Transverse colon (tissue), 4 donors: ENCODE data around the gene SPEG. TPM values are rescaled to one million over a fixed set of nuclear protein-coding genes. Genes with fewer than 3 reads are reported as not detected.
A peak's percentile ranks its signal among the peaks of the same experiment; 100 is the strongest.

Experiments
- DNase-seq: peaks from one replicate; pipeline ENCODE4 v3.0.0-alpha.2; 2019
- H3K27ac ChIP-seq, 4 donors: fragments of 200-600 bp; sonication (generic); 2 replicates each; pipeline ENCODE4 v1.5.1; 2016 to 2018; ENCODE audit warnings: inconsistent platforms in 4 of 4
- H3K27me3 ChIP-seq: fragments of 200-600 bp; sonication (generic); 2 replicates; pipeline ENCODE4 v1.5.1; 2017; ENCODE audit warnings: inconsistent platforms
- H3K36me3 ChIP-seq, 4 donors: fragments of 200-600 bp; sonication (generic); 2 replicates each; pipeline ENCODE4 v1.5.1; 2017 to 2019; ENCODE audit warnings: inconsistent platforms in 4 of 4
- H3K4me1 ChIP-seq, 4 donors: fragments of 200-600 bp; sonication (generic); 2 replicates each; pipeline ENCODE4 v1.5.1; 2017 to 2020; ENCODE audit warnings: inconsistent platforms in 4 of 4
- H3K4me3 ChIP-seq, 4 donors: fragments of 200-600 bp; sonication (generic); 1 replicate in 1 of 4; 2 replicates in 3 of 4; pipeline versions ENCODE4 v1.5.1 to v1.6.1; 2017 to 2019; ENCODE audit warnings: inconsistent platforms in 4 of 4
- H3K9me3 ChIP-seq, 2 donors: fragments of 200-600 bp; sonication (generic); 2 replicates each; pipeline ENCODE4 v1.5.1; 2017 to 2019; ENCODE audit warnings: inconsistent platforms in 2 of 2
- EP300 ChIP-seq: sonication (generic); formaldehyde crosslinking; IDR thresholded peaks from one replicate; pipeline ENCODE4 v1.6.1; 2017; ENCODE audit warnings: antibody characterized with exemption, low read depth
- POLR2A ChIP-seq: fragments of 450-650 bp; IDR thresholded peaks from one replicate; pipeline ENCODE4 v1.6.1; 2016; ENCODE audit warnings: antibody characterized with exemption, mild to moderate bottlenecking, moderate library complexity
- POLR2AphosphoS5 ChIP-seq, 3 donors: sonication (generic); formaldehyde crosslinking; IDR thresholded peaks; one replicate each; pipeline ENCODE4 v1.6.1; 2016; ENCODE audit warnings: antibody characterized with exemption in 3 of 3
- WGBS, 2 donors: methylation state at CpG; one replicate each; pipeline ENCODE4 v1.1.5; 2018; ENCODE audit warnings: low coverage in 1 of 2; 5-methylcytosine and 5-hydroxymethylcytosine counted together
- in situ Hi-C, 4 donors: fragments of 200-750 bp; cut with MboI; loops; one replicate each; pipeline versions ENCODE4 v1.15.0 to v1.15.1; 2017; ENCODE audit warnings: low sequenced_read_pairs in 3 of 4, low pct_ligation_motif_present in 1 of 4, low pct_unique_long_range_greater_than_20kb in 1 of 4
- intact Hi-C: fragments of 100-400 bp; cut with DNase I; formaldehyde crosslinking; loops from one replicate; pipeline ENCODE4 v1.15.1; 2023; ENCODE audit warnings: low total_unique reads
- total RNA-seq, 4 donors: library from RNA; depleted of rRNA; stranded (reverse); fragments of >200 nt; gene quantifications; one replicate each; pipeline ENCODE4 v1.1.0, GENCODE V29; 2016
- TF ChIP-seq, protein P1 (sequence below), 5 experiments: fragments of 200-600 bp in 3 of 5; fragments of 450-650 bp in 2 of 5; sonication (generic) in 3 of 5; IDR thresholded peaks; 1 replicate in 2 of 5; 2 replicates in 3 of 5; pipeline ENCODE4 v1.5.1; 2016 to 2017; ENCODE audit warnings: antibody characterized with exemption in 5 of 5, inconsistent platforms in 3 of 5, mild to moderate bottlenecking in 2 of 5, moderate library complexity in 1 of 5

The SPEG gene
- total RNA-seq, 4 donors from 2014 or later, result 26.5 to 95.8 (median 48.5) TPM

DNA sequence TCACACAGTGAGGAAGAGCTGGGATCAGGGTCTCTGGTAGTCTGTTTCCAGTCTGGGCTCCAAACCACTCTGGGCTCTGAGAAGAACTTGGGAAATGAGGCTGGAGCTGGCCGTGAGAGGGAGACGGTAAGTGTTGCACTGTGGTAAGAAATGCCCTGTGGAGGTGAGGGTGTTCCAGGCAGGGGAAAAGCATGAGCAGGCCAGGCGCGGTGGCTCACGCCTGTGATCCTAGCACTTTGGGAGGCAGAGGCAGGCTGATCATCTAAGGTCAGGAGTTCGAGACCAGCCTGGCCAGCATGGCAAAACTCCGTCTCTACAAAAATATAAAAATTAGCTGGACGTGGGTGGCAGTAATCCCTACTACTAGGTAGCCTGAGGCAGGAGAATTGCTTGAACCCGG, 30.8 kb upstream of the SPEG start:
- intact Hi-C loops, result loop anchor here (2.0 kb wide), 1 partner anchor 17 kb away; no protein-coding TSS in a partner anchor
- in situ Hi-C loops, result loop anchor here in 3 of 4 donors (10.0 kb wide), 1 partner anchor 121 kb away; no protein-coding TSS in a partner anchor
- H3K4me1 ChIP-seq, result peaks cover 9 to 37% (median 21%) of the 10 kb centered on the region in 4 donors

DNA sequence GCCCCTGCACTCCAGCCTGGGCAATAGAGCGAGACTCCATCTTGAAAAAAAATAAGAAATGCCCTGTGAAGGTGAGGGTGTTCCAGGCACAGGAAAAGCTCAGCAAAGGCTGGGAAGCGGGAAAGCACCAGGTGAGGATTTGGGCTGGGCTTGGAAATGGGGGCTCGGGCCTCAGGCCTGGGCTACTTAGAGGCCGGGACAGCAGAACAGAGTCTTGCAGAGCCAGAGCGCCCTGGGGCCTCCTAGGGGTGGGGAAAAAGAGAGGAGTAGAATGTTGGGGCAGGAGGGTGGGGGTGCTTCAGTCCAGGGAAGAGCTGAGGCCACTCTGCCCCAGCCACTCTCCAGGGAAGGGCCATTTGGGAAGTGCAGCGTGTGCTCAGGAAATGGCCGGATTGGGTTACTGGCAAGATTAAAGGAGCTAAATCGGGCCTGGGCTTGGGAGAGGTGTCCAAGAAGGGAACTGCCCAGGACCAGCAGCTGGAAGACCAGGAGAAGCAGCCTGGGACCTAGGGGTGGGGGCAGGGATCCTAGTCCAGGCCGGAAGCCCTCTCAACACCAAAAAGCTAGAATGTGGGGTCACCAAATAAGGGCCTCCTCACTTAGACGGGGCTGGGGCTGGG, 30.2 kb upstream of the SPEG start:
- Histone ChIP-seq H3K27me3 (no peaks in the 10 kb centered on the region), H3K27ac (peak overlapping the region; percentile 79 to 91 (median 86)), H3K9me3 (no peaks in the 10 kb centered on the region), H3K4me1 (peaks cover 3 to 31% (median 18%) of the 10 kb centered on the region in 4 donors), H3K4me3 (no peak overlapping the region), H3K36me3 (no peaks in the 10 kb centered on the region)
- 73 to 77% methylated on average over 7 to 10 of the region's 10 CpGs for WGBS, 2 donors
- no peak for DNase-seq
- in situ Hi-C loops, result loop anchor here in 3 of 4 donors (10.0 kb wide), 1 partner anchor 120 kb away; no protein-coding TSS in a partner anchor
- intact Hi-C loops, result loop anchor here (2.0 kb wide), 1 partner anchor 16 kb away; no protein-coding TSS in a partner anchor
- TF ChIP-seq POLR2AphosphoS5 (IDR thresholded peaks at IDR 0.05) (no peak), POLR2A (no peak)
- TF ChIP-seq, protein P1, sequence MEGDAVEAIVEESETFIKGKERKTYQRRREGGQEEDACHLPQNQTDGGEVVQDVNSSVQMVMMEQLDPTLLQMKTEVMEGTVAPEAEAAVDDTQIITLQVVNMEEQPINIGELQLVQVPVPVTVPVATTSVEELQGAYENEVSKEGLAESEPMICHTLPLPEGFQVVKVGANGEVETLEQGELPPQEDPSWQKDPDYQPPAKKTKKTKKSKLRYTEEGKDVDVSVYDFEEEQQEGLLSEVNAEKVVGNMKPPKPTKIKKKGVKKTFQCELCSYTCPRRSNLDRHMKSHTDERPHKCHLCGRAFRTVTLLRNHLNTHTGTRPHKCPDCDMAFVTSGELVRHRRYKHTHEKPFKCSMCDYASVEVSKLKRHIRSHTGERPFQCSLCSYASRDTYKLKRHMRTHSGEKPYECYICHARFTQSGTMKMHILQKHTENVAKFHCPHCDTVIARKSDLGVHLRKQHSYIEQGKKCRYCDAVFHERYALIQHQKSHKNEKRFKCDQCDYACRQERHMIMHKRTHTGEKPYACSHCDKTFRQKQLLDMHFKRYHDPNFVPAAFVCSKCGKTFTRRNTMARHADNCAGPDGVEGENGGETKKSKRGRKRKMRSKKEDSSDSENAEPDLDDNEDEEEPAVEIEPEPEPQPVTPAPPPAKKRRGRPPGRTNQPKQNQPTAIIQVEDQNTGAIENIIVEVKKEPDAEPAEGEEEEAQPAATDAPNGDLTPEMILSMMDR (IDR thresholded peaks at IDR 0.05), result no peak

More for the DNA sequence above, 30.8 kb upstream of the SPEG start:
- no peak for TF ChIP-seq POLR2A
- TF ChIP-seq POLR2AphosphoS5 (IDR thresholded peaks at IDR 0.05), result no peak
- TF ChIP-seq, protein P1 (IDR thresholded peaks at IDR 0.05), result no peak
- no peak for TF ChIP-seq EP300
- H3K36me3 ChIP-seq, result no peaks in the 10 kb centered on the region
- H3K27ac ChIP-seq, result peak overlapping the region; percentile 79 to 91 (median 86)
- WGBS, 2 donors, result 84 to 88% methylated on average over 5 to 9 of the region's 9 CpGs
- H3K9me3 ChIP-seq, result no peaks in the 10 kb centered on the region
- no peak for DNase-seq
- no peak overlapping the region for H3K4me3 ChIP-seq
- no peaks in the 10 kb centered on the region for H3K27me3 ChIP-seq

DNA sequence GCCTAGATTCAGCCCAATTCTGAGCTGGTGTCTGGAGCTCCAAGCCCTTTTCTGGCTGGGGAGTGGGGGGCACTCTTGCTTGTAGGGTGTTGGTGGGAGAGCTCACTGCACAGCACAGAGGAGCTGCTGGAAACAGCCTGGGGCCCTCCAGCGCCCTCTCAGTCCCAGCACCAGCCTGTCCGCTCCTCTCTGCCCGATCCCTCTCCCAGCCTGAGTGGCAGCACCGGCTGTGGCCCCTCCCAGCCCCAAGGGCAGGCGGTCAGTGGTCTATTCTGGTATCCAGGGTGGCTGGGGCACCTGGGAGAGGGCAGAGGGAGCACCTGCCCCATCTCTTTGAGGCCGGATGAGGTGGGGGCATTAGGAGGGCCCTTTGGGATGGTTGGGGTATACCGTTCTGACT, 29.7 kb upstream of the SPEG start:
- Histone ChIP-seq H3K36me3 (no peaks in the 10 kb centered on the region), H3K27me3 (no peaks in the 10 kb centered on the region), H3K27ac (peak overlapping the region; percentile 79 to 91 (median 86)), H3K4me1 (peaks cover 0 to 26% (median 16%) of the 10 kb centered on the region in 4 donors), H3K4me3 (no peak overlapping the region), H3K9me3 (no peaks in the 10 kb centered on the region)
- no peak for TF ChIP-seq POLR2A
- TF ChIP-seq, protein P1 (IDR thresholded peaks at IDR 0.05), result no peak
- TF ChIP-seq POLR2AphosphoS5 (IDR thresholded peaks at IDR 0.05), result no peak
- TF ChIP-seq EP300, result no peak
- DNase-seq, result no peak
- intact Hi-C loops, result loop anchor here (2.0 to 5.0 kb wide), 2 partner anchors 16 to 47 kb away; no protein-coding TSS in a partner anchor
- in situ Hi-C loops, result loop anchor here in 3 of 4 donors (10.0 kb wide), 1 partner anchor 120 kb away; no protein-coding TSS in a partner anchor
- 63% methylated on average over 7 of the region's 7 CpGs; no CpG with 5 or more reads in 1 of the 2 donors for WGBS, 2 donors

DNA sequence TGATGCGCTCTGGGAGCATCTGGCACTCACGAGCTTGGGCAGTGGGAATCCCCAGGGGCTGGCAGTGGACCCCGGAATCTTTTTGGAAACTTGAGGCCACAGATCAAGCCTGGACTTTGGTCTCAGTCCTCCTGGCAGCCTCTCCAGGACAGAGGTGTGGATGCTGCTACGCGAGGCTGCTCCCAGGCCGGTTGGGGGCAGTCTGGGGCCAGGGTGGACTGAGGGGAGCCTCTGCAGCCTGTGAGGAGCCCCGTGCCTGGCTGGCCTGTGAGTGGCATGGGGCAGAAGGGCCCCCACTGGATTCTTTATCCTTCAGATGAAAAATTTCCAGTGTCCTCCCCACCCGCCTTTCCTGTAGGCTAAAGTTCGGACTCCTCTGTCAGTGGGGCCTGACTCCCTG, 29.2 kb upstream of the SPEG start:
- 69% methylated on average over 8 of the region's 9 CpGs; no CpG with 5 or more reads in 1 of the 2 donors for WGBS, 2 donors
- H3K36me3 ChIP-seq, result no peaks in the 10 kb centered on the region
- no peaks in the 10 kb centered on the region for H3K9me3 ChIP-seq
- peak overlapping the region; percentile 79 to 91 (median 86) for H3K27ac ChIP-seq
- H3K4me1 ChIP-seq, result peaks cover 0 to 25% (median 16%) of the 10 kb centered on the region in 4 donors
- no peak overlapping the region for H3K4me3 ChIP-seq
- DNase-seq, result no peak
- H3K27me3 ChIP-seq, result no peaks in the 10 kb centered on the region
- intact Hi-C loops (loop anchor here (2.0 to 5.0 kb wide), 2 partner anchors 15 to 47 kb away; no protein-coding TSS in a partner anchor), in situ Hi-C loops (loop anchor here in 3 of 4 donors (10.0 kb wide), 1 partner anchor 119 kb away; no protein-coding TSS in a partner anchor)
- TF ChIP-seq EP300, result no peak
- TF ChIP-seq, protein P1 (IDR thresholded peaks at IDR 0.05), result peak in 2 of 5 experiments; percentile 7 to 13
